Loucy (cell line): Measurements from ENCODE around the gene ACSS3.
"Not testable (repeated sequence)": the region's sequence is repeated elsewhere in the genome, so short reads cannot be mapped to it uniquely, and the experiment has no call there.

Experiments
- H2AFZ ChIP-seq: fragments of 200-600 bp; sonication (generic); 2 replicates; pipeline ENCODE4 v1.6.0; 2016; ENCODE audit warnings: antibody characterized with exemption, mild to moderate bottlenecking, low read length, moderate library complexity
- H3F3A ChIP-seq: fragments of 200-600 bp; 2 replicates; pipeline ENCODE4 v1.6.0; 2016; ENCODE audit warnings: antibody characterized with exemption, low read depth, mild to moderate bottlenecking
- H3K27me3 ChIP-seq: fragments of 200-600 bp; sonication (generic); 2 replicates; pipeline ENCODE4 v1.6.1; 2014; ENCODE audit warnings: low read length, mild to moderate bottlenecking; ENCODE audit not compliant: insufficient read depth, poor library complexity, severe bottlenecking
- H3K36me3 ChIP-seq: fragments of 200-600 bp; sonication (generic); 2 replicates; pipeline ENCODE4 v1.6.1; 2016; ENCODE audit warnings: low read length; ENCODE audit not compliant: insufficient read depth
- H3K4me1 ChIP-seq: fragments of 200-600 bp; sonication (generic); 2 replicates; pipeline ENCODE4 v1.5.1; 2014; ENCODE audit warnings: low read length, mild to moderate bottlenecking; ENCODE audit not compliant: insufficient read depth, poor library complexity, severe bottlenecking
- H3K4me2 ChIP-seq: fragments of 200-600 bp; sonication (generic); 2 replicates; pipeline ENCODE4 v1.6.0; 2014; ENCODE audit warnings: antibody characterized with exemption, low read length, low read depth, mild to moderate bottlenecking; ENCODE audit not compliant: poor library complexity, severe bottlenecking
- H3K4me3 ChIP-seq: fragments of 200-600 bp; sonication (generic); 2 replicates; pipeline ENCODE4 v1.5.1; 2014; ENCODE audit warnings: low read length, mild to moderate bottlenecking, mixed read lengths; ENCODE audit not compliant: poor library complexity, severe bottlenecking
- H3K79me2 ChIP-seq: fragments of 200-600 bp; sonication (generic); 2 replicates; pipeline ENCODE4 v1.6.1; 2014; ENCODE audit warnings: low read length; ENCODE audit not compliant: insufficient read depth
- H3K9ac ChIP-seq: fragments of 200-600 bp; sonication (generic); 2 replicates; pipeline ENCODE4 v1.6.0; 2014; ENCODE audit warnings: mild to moderate bottlenecking, low read depth, low read length, moderate library complexity; ENCODE audit not compliant: poor library complexity, severe bottlenecking
- H3K9me2 ChIP-seq: fragments of 200-600 bp; sonication (generic); replicated peaks from 2 replicates; pipeline ENCODE4 v1.6.1; 2016; ENCODE audit warnings: low read depth, low read length, mixed read lengths
- H3K9me3 ChIP-seq: fragments of 200-600 bp; sonication (generic); 2 replicates; pipeline ENCODE4 v1.6.1; 2014; ENCODE audit warnings: mild to moderate bottlenecking, antibody characterized with exemption, low read length, low read depth; ENCODE audit not compliant: insufficient read depth
- H4K20me1 ChIP-seq: fragments of 200-600 bp; sonication (generic); 2 replicates; pipeline ENCODE4 v1.6.0; 2014; ENCODE audit warnings: antibody characterized with exemption, low read length, mild to moderate bottlenecking; ENCODE audit not compliant: insufficient read depth, poor library complexity, severe bottlenecking
- CTCF ChIP-seq: fragments of 200-600 bp; sonication (generic); conservative IDR thresholded peaks from 2 replicates; pipeline ENCODE4 v1.5.1; 2014; ENCODE audit warnings: mild to moderate bottlenecking, antibody characterized with exemption, low read length
- EZH2phosphoT487 ChIP-seq: fragments of 200-600 bp; IDR thresholded peaks from 2 replicates; pipeline ENCODE4 v1.6.1; 2018; ENCODE audit warnings: antibody characterized with exemption, mild to moderate bottlenecking, moderate library complexity, borderline replicate concordance

The ACSS3 gene

GRCh38 chr12:81043979-81044740, 33.7 kb upstream of the ACSS3 start:
- H3K79me2 ChIP-seq = no peaks in the 10 kb centered on the region
- no peaks in the 10 kb centered on the region for H3K9me3 ChIP-seq
- H3K36me3 ChIP-seq = no peaks in the 10 kb centered on the region
- TF ChIP-seq CTCF (no peak), EZH2phosphoT487 (no peak)
- H3K4me2 ChIP-seq = no peak overlapping the region
- H2AFZ ChIP-seq = no peak overlapping the region
- no peaks in the 10 kb centered on the region for H4K20me1 ChIP-seq
- no peaks in the 10 kb centered on the region for H3K27me3 ChIP-seq
- H3K9me2 ChIP-seq = no peaks in the 10 kb centered on the region
- H3K4me1 ChIP-seq = no peaks in the 10 kb centered on the region
- H3K4me3 ChIP-seq = no peak overlapping the region
- H3K9ac ChIP-seq = no peak overlapping the region
- no peaks in the 10 kb centered on the region for H3F3A ChIP-seq

GRCh38 chr12:81064971-81065370, 12.9 kb upstream of the ACSS3 start:
- not testable (repeated sequence) for H3F3A ChIP-seq, H3K36me3 ChIP-seq, H3K9me3 ChIP-seq, H2AFZ ChIP-seq, H3K4me3 ChIP-seq, H3K4me2 ChIP-seq, H3K27me3 ChIP-seq, H3K9me2 ChIP-seq, H3K9ac ChIP-seq, H3K4me1 ChIP-seq, H3K79me2 ChIP-seq, H4K20me1 ChIP-seq

GRCh38 chr12:81070846-81071245, 7.0 kb upstream of the ACSS3 start:
- H3K4me1 ChIP-seq = no peaks in the 10 kb centered on the region
- no peaks in the 10 kb centered on the region for H4K20me1 ChIP-seq
- no peaks in the 10 kb centered on the region for H3K79me2 ChIP-seq
- H3K9me3 ChIP-seq = no peaks in the 10 kb centered on the region
- no peak overlapping the region for H3K4me3 ChIP-seq
- H2AFZ ChIP-seq = no peak overlapping the region
- no peaks in the 10 kb centered on the region for H3K27me3 ChIP-seq
- H3K4me2 ChIP-seq = no peak overlapping the region
- no peaks in the 10 kb centered on the region for H3F3A ChIP-seq
- TF ChIP-seq CTCF = no peak
- TF ChIP-seq EZH2phosphoT487 = no peak
- H3K9ac ChIP-seq = no peak overlapping the region
- no peaks in the 10 kb centered on the region for H3K36me3 ChIP-seq
- no peaks in the 10 kb centered on the region for H3K9me2 ChIP-seq

- H4K20me1 ChIP-seq = no peaks in the 10 kb centered on the region
- no peak for TF ChIP-seq EZH2phosphoT487
- no peak for TF ChIP-seq CTCF
- no peaks in the 10 kb centered on the region for H3K79me2 ChIP-seq
These were observed 2.3 kb upstream of the ACSS3 start for GRCh38 chr12:81075539-81075938.

More at GRCh38 chr12:81075539-81075938, 2.3 kb upstream of the ACSS3 start:
- no peak overlapping the region for H3K4me2 ChIP-seq
- H3K4me1 ChIP-seq = no peaks in the 10 kb centered on the region
- H3K27me3 ChIP-seq = no peaks in the 10 kb centered on the region
- H3K9me2 ChIP-seq = no peaks in the 10 kb centered on the region
- no peaks in the 10 kb centered on the region for H3K36me3 ChIP-seq
- no peaks in the 10 kb centered on the region for H3F3A ChIP-seq
- no peak overlapping the region for H3K4me3 ChIP-seq
- no peaks in the 10 kb centered on the region for H3K9me3 ChIP-seq
- H3K9ac ChIP-seq = no peak overlapping the region
- no peak overlapping the region for H2AFZ ChIP-seq
